ENCODE measurements around the gene OSBPL1A.

Gene OSBPL1A

GRCh38 chr18:24342347-24342746, 55.3 kb downstream of the OSBPL1A start:
- DNase-seq: no peak
- Mint-ChIP-seq H3K4me1 (ENCODE audit: low read depth) (no peaks in the 10 kb centered on the region), H3K27me3 (peaks cover 3% of the 10 kb centered on the region), H3K36me3 (ENCODE audit: low read depth) (no peaks in the 10 kb centered on the region), H3K4me3 (no peak overlapping the region), H3K9me3 (no peaks in the 10 kb centered on the region), H3K27ac (no peak overlapping the region)

GRCh38 chr18:24341361-24341760, 56.3 kb downstream of the OSBPL1A start:
- H3K9me3 Mint-ChIP-seq: no peaks in the 10 kb centered on the region
- DNase-seq: no peak
- no peaks in the 10 kb centered on the region for H3K36me3 Mint-ChIP-seq (ENCODE audit: low read depth)
- no peak overlapping the region for H3K27ac Mint-ChIP-seq
- no peak overlapping the region for H3K4me3 Mint-ChIP-seq
- H3K4me1 Mint-ChIP-seq (ENCODE audit: low read depth): no peaks in the 10 kb centered on the region
- peaks cover 3% of the 10 kb centered on the region for H3K27me3 Mint-ChIP-seq

GRCh38 chr18:24333084-24333483, 64.5 kb downstream of the OSBPL1A start:
- Mint-ChIP-seq H3K9me3 (no peaks in the 10 kb centered on the region), H3K36me3 (ENCODE audit: low read depth) (peaks cover 1% of the 10 kb centered on the region), H3K27ac (no peak overlapping the region), H3K4me3 (no peak overlapping the region), H3K4me1 (ENCODE audit: low read depth) (no peaks in the 10 kb centered on the region), H3K27me3 (no peaks in the 10 kb centered on the region)
- no peak for DNase-seq

GRCh38 chr18:24326211-24326610, 71.4 kb downstream of the OSBPL1A start:
- no peaks in the 10 kb centered on the region for H3K36me3 Mint-ChIP-seq (ENCODE audit: low read depth)
- no peak overlapping the region for H3K4me3 Mint-ChIP-seq
- H3K27me3 Mint-ChIP-seq: no peaks in the 10 kb centered on the region
- no peak overlapping the region for H3K27ac Mint-ChIP-seq
- DNase-seq: no peak
- H3K9me3 Mint-ChIP-seq: no peaks in the 10 kb centered on the region
- H3K4me1 Mint-ChIP-seq (ENCODE audit: low read depth): no peaks in the 10 kb centered on the region

- H3K27ac Mint-ChIP-seq: no peak overlapping the region
- no peaks in the 10 kb centered on the region for H3K36me3 Mint-ChIP-seq (ENCODE audit: low read depth)
- H3K4me3 Mint-ChIP-seq: no peak overlapping the region
- H3K9me3 Mint-ChIP-seq: no peaks in the 10 kb centered on the region
- no peak for DNase-seq
- no peaks in the 10 kb centered on the region for H3K27me3 Mint-ChIP-seq
- peaks cover 4% of the 10 kb centered on the region for H3K4me1 Mint-ChIP-seq (ENCODE audit: low read depth)
These were observed 75.0 kb downstream of the OSBPL1A start for GRCh38 chr18:24322584-24323136.

GRCh38 chr18:24321071-24321470, 76.6 kb downstream of the OSBPL1A start:
- no peak for DNase-seq
- Mint-ChIP-seq H3K4me3 (no peak overlapping the region), H3K27me3 (no peaks in the 10 kb centered on the region), H3K36me3 (ENCODE audit: low read depth) (no peaks in the 10 kb centered on the region), H3K9me3 (no peaks in the 10 kb centered on the region), H3K27ac (no peak overlapping the region), H3K4me1 (ENCODE audit: low read depth) (peaks cover 9% of the 10 kb centered on the region)

- Mint-ChIP-seq H3K4me3 (no peak overlapping the region), H3K27me3 (no peaks in the 10 kb centered on the region), H3K27ac (no peak overlapping the region), H3K4me1 (ENCODE audit: low read depth) (peaks cover 9% of the 10 kb centered on the region), H3K9me3 (no peaks in the 10 kb centered on the region), H3K36me3 (ENCODE audit: low read depth) (no peaks in the 10 kb centered on the region)
- DNase-seq: no peak
These were observed 77.9 kb downstream of the OSBPL1A start for GRCh38 chr18:24319757-24320156.

GRCh38 chr18:24317370-24317769, 80.3 kb downstream of the OSBPL1A start:
- no peak overlapping the region for H3K27ac Mint-ChIP-seq
- no peaks in the 10 kb centered on the region for H3K9me3 Mint-ChIP-seq
- H3K27me3 Mint-ChIP-seq: no peaks in the 10 kb centered on the region
- H3K4me3 Mint-ChIP-seq: no peak overlapping the region
- H3K4me1 Mint-ChIP-seq (ENCODE audit: low read depth): peaks cover 9% of the 10 kb centered on the region
- H3K36me3 Mint-ChIP-seq (ENCODE audit: low read depth): no peaks in the 10 kb centered on the region
- DNase-seq: no peak

- DNase-seq: no peak
- Mint-ChIP-seq H3K27ac (no peak overlapping the region), H3K36me3 (ENCODE audit: low read depth) (no peaks in the 10 kb centered on the region)
These were observed 82.5 kb downstream of the OSBPL1A start for GRCh38 chr18:24315170-24315569.

GRCh38 chr18:24306201-24306600, 91.4 kb downstream of the OSBPL1A start:
- H3K9me3 Mint-ChIP-seq: no peaks in the 10 kb centered on the region
- H3K27me3 Mint-ChIP-seq: no peaks in the 10 kb centered on the region
- H3K4me3 Mint-ChIP-seq: no peak overlapping the region
- H3K27ac Mint-ChIP-seq: no peak overlapping the region
- H3K36me3 Mint-ChIP-seq (ENCODE audit: low read depth): peaks cover 9% of the 10 kb centered on the region
- no peak for DNase-seq
- no peaks in the 10 kb centered on the region for H3K4me1 Mint-ChIP-seq (ENCODE audit: low read depth)

More at GRCh38 chr18:24315170-24315569, 82.5 kb downstream of the OSBPL1A start:
- H3K27me3 Mint-ChIP-seq: no peaks in the 10 kb centered on the region
- H3K4me3 Mint-ChIP-seq: no peak overlapping the region
- peaks cover 9% of the 10 kb centered on the region for H3K4me1 Mint-ChIP-seq (ENCODE audit: low read depth)
- H3K9me3 Mint-ChIP-seq: no peaks in the 10 kb centered on the region

GRCh38 chr18:24300703-24301102, 96.9 kb downstream of the OSBPL1A start:
- Mint-ChIP-seq H3K27ac (no peak overlapping the region), H3K36me3 (ENCODE audit: low read depth) (peaks cover 4% of the 10 kb centered on the region), H3K4me3 (no peak overlapping the region), H3K27me3 (no peaks in the 10 kb centered on the region), H3K4me1 (ENCODE audit: low read depth) (no peaks in the 10 kb centered on the region), H3K9me3 (no peaks in the 10 kb centered on the region)
- DNase-seq: no peak

- no peaks in the 10 kb centered on the region for H3K9me3 Mint-ChIP-seq
- no peak for DNase-seq
- no peaks in the 10 kb centered on the region for H3K36me3 Mint-ChIP-seq (ENCODE audit: low read depth)
- no peaks in the 10 kb centered on the region for H3K27me3 Mint-ChIP-seq
- H3K4me3 Mint-ChIP-seq: no peak overlapping the region
- H3K27ac Mint-ChIP-seq: no peak overlapping the region
- no peaks in the 10 kb centered on the region for H3K4me1 Mint-ChIP-seq (ENCODE audit: low read depth)
These were observed 101.3 kb downstream of the OSBPL1A start for GRCh38 chr18:24296276-24296675.

GRCh38 chr18:24293254-24293653, 104.4 kb downstream of the OSBPL1A start:
- Mint-ChIP-seq H3K4me3 (no peak overlapping the region), H3K4me1 (ENCODE audit: low read depth) (no peaks in the 10 kb centered on the region), H3K36me3 (ENCODE audit: low read depth) (no peaks in the 10 kb centered on the region), H3K9me3 (no peaks in the 10 kb centered on the region), H3K27me3 (no peaks in the 10 kb centered on the region), H3K27ac (no peak overlapping the region)
- no peak for DNase-seq

GRCh38 chr18:24278591-24278990, 119.0 kb downstream of the OSBPL1A start:
- DNase-seq: no peak
- Mint-ChIP-seq H3K9me3 (no peaks in the 10 kb centered on the region), H3K36me3 (ENCODE audit: low read depth) (no peaks in the 10 kb centered on the region), H3K27ac (no peak overlapping the region), H3K27me3 (peaks cover 10% of the 10 kb centered on the region), H3K4me3 (no peak overlapping the region), H3K4me1 (ENCODE audit: low read depth) (no peaks in the 10 kb centered on the region)

GRCh38 chr18:24277516-24278195, 120.0 kb downstream of the OSBPL1A start:
- no peak overlapping the region for H3K27ac Mint-ChIP-seq
- no peaks in the 10 kb centered on the region for H3K9me3 Mint-ChIP-seq
- no peaks in the 10 kb centered on the region for H3K36me3 Mint-ChIP-seq (ENCODE audit: low read depth)
- no peak overlapping the region for H3K4me3 Mint-ChIP-seq
- no peak for DNase-seq
- peaks cover 17% of the 10 kb centered on the region for H3K27me3 Mint-ChIP-seq
- H3K4me1 Mint-ChIP-seq (ENCODE audit: low read depth): no peaks in the 10 kb centered on the region

Data from activated T-cell treated with anti-CD3 and anti-CD28 coated beads, Interleukin-2, amount 50 U/mL, for 24 hours (primary cell).